Nephron (organoid): ENCODE measurements around the gene FAM200C.
A peak's percentile ranks its signal among the peaks of the same experiment; 100 is the strongest.

Experiments
- H3K27ac Mint-ChIP-seq, 3 experiments: 2 replicates each; pipeline ENCODE4 v1.8.0; 2020; ENCODE audit warnings: mixed read lengths in 3 of 3, mild to moderate bottlenecking in 2 of 3, moderate library complexity in 1 of 3
- H3K27me3 Mint-ChIP-seq: 2 replicates; pipeline ENCODE4 v1.8.0; 2021; ENCODE audit warnings: low read depth, mild to moderate bottlenecking, moderate library complexity, mixed read lengths
- H3K36me3 Mint-ChIP-seq: 2 replicates; pipeline ENCODE4 v1.8.0; 2020; ENCODE audit warnings: low read depth, mixed read lengths
- H3K4me1 Mint-ChIP-seq: 2 replicates; pipeline ENCODE4 v1.8.0; 2020; ENCODE audit warnings: mixed read lengths
- H3K4me3 Mint-ChIP-seq, 3 experiments: 2 replicates each; pipeline ENCODE4 v1.8.0; 2020; ENCODE audit warnings: mild to moderate bottlenecking in 3 of 3, mixed read lengths in 3 of 3, moderate library complexity in 2 of 3
- H3K9me3 Mint-ChIP-seq: 2 replicates; pipeline ENCODE4 v1.8.0; 2020; ENCODE audit warnings: mixed read lengths
- CTCF ChIP-seq, 3 experiments: fragments of 200-600 bp; sonication (generic); IDR thresholded peaks; one replicate each; pipeline ENCODE4 v1.5.0; 2021; ENCODE audit warnings: antibody characterized with exemption in 3 of 3; ENCODE audit not compliant: unreplicated experiment in 3 of 3

Gene FAM200C

DNA sequence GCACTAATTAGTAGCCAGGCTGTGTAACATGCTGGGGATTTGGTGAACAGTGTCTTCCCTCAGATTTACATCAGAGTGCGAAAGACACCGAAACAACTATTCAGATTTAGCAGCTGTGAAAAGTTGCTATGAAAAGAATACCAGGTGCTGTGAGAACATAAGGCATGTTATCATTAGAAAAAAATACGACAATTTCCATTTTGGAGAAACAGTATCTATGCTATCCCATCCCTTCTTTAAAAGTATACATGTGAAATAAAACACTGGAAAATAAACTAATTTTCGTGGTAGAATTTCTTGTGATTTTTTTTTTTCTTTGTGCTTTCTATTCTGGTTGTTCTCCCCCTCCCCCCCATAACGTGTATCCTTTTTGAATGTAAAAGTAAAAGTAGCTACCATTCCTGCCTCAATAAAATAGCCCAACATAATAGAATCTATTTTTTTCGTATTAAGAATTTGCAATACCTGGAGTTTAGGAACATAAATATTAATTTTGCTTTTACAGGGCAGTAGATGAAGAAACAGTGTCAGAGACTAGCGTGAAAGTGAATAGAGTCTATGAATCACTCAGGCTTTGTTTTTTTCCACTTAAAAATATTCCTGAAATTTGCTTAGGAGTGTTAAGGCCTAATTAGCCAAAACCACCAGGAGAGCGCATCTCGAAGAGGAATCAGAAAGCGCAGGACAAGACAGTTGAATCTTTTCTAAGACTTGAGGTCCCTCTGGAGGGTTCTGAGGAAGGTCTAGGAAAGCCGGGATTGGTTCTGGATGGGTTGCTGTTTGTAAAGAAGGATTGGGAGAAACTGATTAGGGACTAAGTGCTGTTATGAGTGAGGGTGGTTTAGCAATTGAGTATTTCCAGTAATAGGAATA is 19.8 kb upstream of the FAM200C start:
- peaks cover 11% of the 10 kb centered on the region for H3K36me3 Mint-ChIP-seq
- H3K4me1 Mint-ChIP-seq = peaks cover 61% of the 10 kb centered on the region
- peak overlapping the region; percentile 92 to 96 (median 93) for H3K4me3 Mint-ChIP-seq
- H3K9me3 Mint-ChIP-seq = no peaks in the 10 kb centered on the region
- no peaks in the 10 kb centered on the region for H3K27me3 Mint-ChIP-seq
- H3K27ac Mint-ChIP-seq = peak overlapping the region; percentile 93 to 96 (median 95)
- no peak for TF ChIP-seq CTCF (IDR thresholded peaks at IDR 0.05; ENCODE audit: unreplicated experiment in 3 of 3)

DNA sequence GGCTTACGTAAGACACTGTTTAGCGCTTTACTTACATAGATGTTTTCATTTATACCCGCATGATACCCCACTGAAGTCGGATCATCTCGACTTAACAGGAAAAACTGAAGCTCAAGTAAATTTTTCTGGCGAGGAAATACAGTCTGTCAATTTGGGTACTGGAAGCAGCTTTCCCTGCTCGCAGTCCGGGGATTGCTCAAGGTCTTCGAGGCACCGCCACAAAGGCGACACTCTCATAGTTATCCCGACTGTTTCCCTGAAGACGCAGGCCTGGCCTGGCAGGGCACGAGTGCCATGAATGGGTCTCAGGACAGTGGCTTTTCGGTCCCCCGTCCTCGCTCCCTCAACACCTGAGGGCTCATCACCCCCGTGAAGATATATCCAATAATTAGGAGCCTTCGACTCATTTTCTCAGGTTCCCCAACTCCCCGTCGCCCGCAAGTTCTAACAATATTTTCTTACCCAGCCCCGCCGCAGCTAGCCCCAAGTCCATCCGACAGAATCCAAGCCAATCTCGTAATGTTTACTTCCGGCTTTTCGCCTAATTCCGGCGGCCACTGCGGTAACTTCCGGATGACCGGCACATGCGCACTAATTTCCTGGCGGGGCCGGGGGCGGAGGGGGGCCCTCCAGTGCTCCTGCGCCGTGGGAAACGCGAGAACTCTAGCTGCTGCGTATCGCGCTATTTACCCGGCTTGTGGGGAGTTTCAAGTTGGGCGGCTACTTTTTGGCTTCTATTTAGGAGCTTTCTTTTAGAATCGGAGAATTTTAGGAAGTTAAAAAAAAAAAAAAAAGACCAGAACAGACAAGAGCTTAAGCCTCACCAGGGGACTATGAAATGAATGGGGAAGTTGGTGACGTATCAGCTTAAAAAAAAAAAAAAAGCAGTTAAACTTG is 19.0 kb upstream of the FAM200C start, which contains the start of gene SLU7:
Gene SLU7, minus strand, starts transcription at position 521 of the 897 bp plus-strand sequence. CDS start 3,787 bp downstream, outside the sequence.
- no peak for TF ChIP-seq CTCF (IDR thresholded peaks at IDR 0.05; ENCODE audit: unreplicated experiment in 3 of 3)
- Mint-ChIP-seq H3K4me3 (peak within 1 kb of the TSS; percentile 92 to 96 (median 93)), H3K27ac (peak within 1 kb of the TSS; percentile 93 to 96 (median 95)), H3K4me1 (peaks cover 52% of the 10 kb centered on the region), H3K9me3 (no peaks in the 10 kb centered on the region), H3K27me3 (no peaks in the 10 kb centered on the region), H3K36me3 (peaks cover 4% of the 10 kb centered on the region)

GRCh38 chr5:160398806-160399205 is 1.0 kb downstream of the FAM200C start:
- Mint-ChIP-seq H3K27ac (peak overlapping the region; percentile 99 to 100 (median 99)), H3K27me3 (no peaks in the 10 kb centered on the region), H3K4me1 (peaks cover 35% of the 10 kb centered on the region), H3K4me3 (peak overlapping the region; percentile 90 to 97 (median 96)), H3K36me3 (peaks cover 12% of the 10 kb centered on the region), H3K9me3 (no peaks in the 10 kb centered on the region)
- no peak for TF ChIP-seq CTCF (IDR thresholded peaks at IDR 0.05; ENCODE audit: unreplicated experiment in 3 of 3)

- no peaks in the 10 kb centered on the region for H3K27me3 Mint-ChIP-seq
These were observed 2.4 kb downstream of the FAM200C start for GRCh38 chr5:160397492-160397891.

GRCh38 chr5:160395111-160395510 is 4.7 kb downstream of the FAM200C start:
- H3K4me3 Mint-ChIP-seq = no peak overlapping the region
- no peak overlapping the region for H3K27ac Mint-ChIP-seq
- H3K4me1 Mint-ChIP-seq = peaks cover 29% of the 10 kb centered on the region
- no peak for TF ChIP-seq CTCF (IDR thresholded peaks at IDR 0.05; ENCODE audit: unreplicated experiment in 3 of 3)
- peaks cover 3% of the 10 kb centered on the region for H3K9me3 Mint-ChIP-seq
- no peaks in the 10 kb centered on the region for H3K27me3 Mint-ChIP-seq
- H3K36me3 Mint-ChIP-seq = peaks cover 6% of the 10 kb centered on the region

More at GRCh38 chr5:160397492-160397891, 2.4 kb downstream of the FAM200C start:
- Mint-ChIP-seq H3K4me1 (peaks cover 35% of the 10 kb centered on the region), H3K36me3 (peaks cover 3% of the 10 kb centered on the region), H3K27ac (peak overlapping the region in 1 of 3 experiments; percentile 13), H3K4me3 (peak overlapping the region; percentile 74 to 97 (median 96)), H3K9me3 (no peaks in the 10 kb centered on the region)
- TF ChIP-seq CTCF (IDR thresholded peaks at IDR 0.05; ENCODE audit: unreplicated experiment in 3 of 3) = no peak
